ENCODE data around the gene ATXN10. TPM values are rescaled to one million over a fixed set of nuclear protein-coding genes. Genes with fewer than 3 reads are reported as not detected.

Gene ATXN10
- total and polyA plus RNA-seq, 2 of the 8 experiments (the other 6 are each of a cell fraction or from before 2014, with no cell fraction given): 134 to 210 TPM

GRCh38 chr22:45889093-45889538 lies 217.5 kb downstream of the ATXN10 start:
- Histone ChIP-seq H4K20me1 (replicated peaks in 1 of 2; ENCODE audit: control insufficient read depth in 1 of 2, insufficient read depth in 2 of 2, low read length in 2 of 2) (peaks cover 2 to 5% of the 10 kb centered on the region in 2 experiments), H3K4me1 (replicated peaks in 1 of 4; ENCODE audit: control insufficient read depth in 3 of 4, insufficient read depth in 4 of 4, low read length in 3 of 4) (peaks cover 0 to 3% (median 0%) of the 10 kb centered on the region in 4 experiments; a peak in 1 of 7 replicates), H2BK5ac (ENCODE audit: low read depth, low read length) (no peak overlapping the region), H2BK15ac (ENCODE audit: low read length) (no peak overlapping the region), H3K23me2 (ENCODE audit: low read depth, low read length) (no peaks in the 10 kb centered on the region), H4K8ac (ENCODE audit: extremely low read depth, insufficient read depth, low read length) (peak overlapping the region; percentile 72), H3K36me3 (ENCODE audit: control insufficient read depth in 2 of 4, insufficient read depth in 4 of 4, low read length in 3 of 4) (no peaks in the 10 kb centered on the region), H4K91ac (replicated peaks; ENCODE audit: insufficient read length, low read length) (no peak overlapping the region), H3K18ac (ENCODE audit: extremely low read depth, low read length) (no peak overlapping the region), H3K9ac (replicated peaks in 1 of 4; ENCODE audit: extremely low read depth in 1 of 4, low read depth in 3 of 4, low read length in 3 of 4) (no peak overlapping the region), H3K56ac (replicated peaks; ENCODE audit: insufficient read length, low read depth, low read length) (no peak overlapping the region), H2AFZ (ENCODE audit: low read length) (no peak overlapping the region), H2AK5ac (ENCODE audit: low read depth, low read length) (no peak overlapping the region), H3K23ac (ENCODE audit: insufficient read length) (no peak overlapping the region), H4K5ac (ENCODE audit: insufficient read length, low read depth, low read length) (no peak overlapping the region), H3K79me2 (ENCODE audit: control insufficient read depth in 1 of 2, insufficient read depth in 2 of 2, low read length in 2 of 2) (no peaks in the 10 kb centered on the region), H3K4me2 (ENCODE audit: insufficient read depth in 1 of 2, low read depth in 2 of 2, low read length in 2 of 2) (no peak overlapping the region), H2BK12ac (ENCODE audit: low read depth, low read length) (no peak overlapping the region), H2BK20ac (ENCODE audit: low read length) (no peak overlapping the region), H3K4ac (replicated peaks; ENCODE audit: insufficient read length, low read depth, low read length) (no peak overlapping the region), H3K27me3 (replicated peaks in 1 of 4; ENCODE audit: control insufficient read depth in 3 of 4, extremely low read depth in 1 of 4, insufficient read depth in 3 of 4, low read length in 3 of 4) (peaks cover 0 to 2% (median 0%) of the 10 kb centered on the region in 4 experiments; a peak in 1 of 7 replicates), H3K9me3 (ENCODE audit: insufficient read depth in 2 of 2, low read depth in 1 of 2, low read length in 1 of 2) (no peaks in the 10 kb centered on the region), H3K14ac (ENCODE audit: insufficient read length) (no peak overlapping the region), H3K79me1 (ENCODE audit: low read depth, low read length) (no peaks in the 10 kb centered on the region), H3K4me3 (ENCODE audit: extremely low read depth in 1 of 4, insufficient read depth in 2 of 4, low read depth in 3 of 4, low read length in 4 of 4) (no peak overlapping the region), H3K27ac (ENCODE audit: low read depth, low read length) (no peak overlapping the region), H2BK120ac (replicated peaks; ENCODE audit: low read depth, low read length) (no peak overlapping the region)
- whole genome bisulfite sequencing, 2 experiments (ENCODE audit: extremely low coverage in 1 of 2, insufficient coverage in 1 of 2, insufficient read length in 1 of 2, insufficient replicate concordance in 2 of 2, low coverage in 1 of 2, low lambda C conversion rate in 2 of 2, missing lambda C conversion rate in 1 of 2): 83% methylated on average over 7 of the region's 10 CpGs; no CpG with 5 or more reads in 1 of the 2 experiments
- POLR2A ChIA-PET (ENCODE audit: partially characterized antibody): no interaction called here
- DNase-seq (ENCODE audit: low read depth in 1 of 2, low spot score in 2 of 2) (no peak), FAIRE-seq (no peak)
- CTCF ChIA-PET (ENCODE audit: partially characterized antibody): no interaction called here
- TF ChIP-seq RAD21 (IDR thresholded peaks at IDR 0.05 in 1 of 2, conservative IDR thresholded peaks at IDR 0.05 in 1 of 2; ENCODE audit: low read depth in 2 of 2, low read length in 2 of 2): no peak
- no peak for TF ChIP-seq ZNF274 (IDR thresholded peaks at IDR 0.05; ENCODE audit: borderline replicate concordance, extremely low read depth, low read length)
- no peak for TF ChIP-seq CBX8 (IDR thresholded peaks at IDR 0.05; ENCODE audit: borderline replicate concordance, low read depth, low read length)
- TF ChIP-seq KDM4A (IDR thresholded peaks at IDR 0.05; ENCODE audit: low read depth, low read length, severe bottlenecking): no peak
- TF ChIP-seq EGR1 (IDR thresholded peaks at IDR 0.05; ENCODE audit: borderline replicate concordance, low read depth, low read length): no peak
- no peak for TF ChIP-seq CTCF (IDR thresholded peaks at IDR 0.05; ENCODE audit: control extremely low read depth in 1 of 3, insufficient read depth in 1 of 3, low read depth in 1 of 3, low read length in 3 of 3)
- TF ChIP-seq YY1 (IDR thresholded peaks at IDR 0.05; ENCODE audit: low read depth, low read length): no peak
- no peak for TF ChIP-seq MAX (IDR thresholded peaks at IDR 0.05)
- TF ChIP-seq POLR2AphosphoS5 (IDR thresholded peaks at IDR 0.05; ENCODE audit: low read depth, low read length): no peak
- TF ChIP-seq CTBP2 (IDR thresholded peaks at IDR 0.05; ENCODE audit: borderline replicate concordance, insufficient read depth, insufficient read length, low read length): no peak
- TF ChIP-seq POU5F1 (IDR thresholded peaks at IDR 0.05; ENCODE audit: low read depth, low read length): no peak

All from H1 (cell line).